Activated CD4-positive, alpha-beta memory T cell treated with anti-CD3 and anti-CD28 coated beads for 36 hours (primary cell): ENCODE measurements around the gene AP4B1. TPM values are rescaled to one million over a fixed set of nuclear protein-coding genes. Genes with fewer than 3 reads are reported as not detected.

Experiments used
- CTCF ChIA-PET: fragments of 350-600 bp; sonication (Branson Sonifier 250); formaldehyde crosslinking; loops from one replicate; lab custom pipeline; 2021; ENCODE audit warnings: antibody characterized with exemption, inconsistent platforms; lab: Charles Lee
- POLR2A ChIA-PET: fragments of 350-600 bp; sonication (Branson Sonifier 250); formaldehyde crosslinking; loops from one replicate; lab custom pipeline; 2021; ENCODE audit warnings: antibody characterized with exemption; lab: Charles Lee
- DNase-seq: peaks from one replicate; pipeline ENCODE4 v3.0.0-alpha.2; 2020
- H3K27ac Mint-ChIP-seq: one replicate; pipeline ENCODE4 v1.8.0; 2021; ENCODE audit warnings: mixed read lengths
- H3K27me3 Mint-ChIP-seq: one replicate; pipeline ENCODE4 v1.8.0; 2021; ENCODE audit warnings: mixed read lengths
- H3K36me3 Mint-ChIP-seq: one replicate; pipeline ENCODE4 v1.8.0; 2021; ENCODE audit warnings: mixed read lengths
- H3K4me1 Mint-ChIP-seq: one replicate; pipeline ENCODE4 v1.8.0; 2021; ENCODE audit warnings: low read depth, mixed read lengths
- H3K4me3 Mint-ChIP-seq: one replicate; pipeline ENCODE4 v1.8.0; 2021; ENCODE audit warnings: mild to moderate bottlenecking, mixed read lengths
- H3K9me3 Mint-ChIP-seq: one replicate; pipeline ENCODE4 v1.8.0; 2021; ENCODE audit warnings: mixed read lengths
- intact Hi-C: fragments of 100-400 bp; cut with micrococcal nuclease; formaldehyde crosslinking; loops from one replicate; pipeline ENCODE4 v1.15.1; 2023
- total RNA-seq, 2 experiments: library from RNA; stranded (reverse); gene quantifications; one replicate each; pipeline ENCODE4 v1.2.3, GENCODE V29; 2021

AP4B1 gene
- total RNA-seq, 2 experiments from 2014 or later, result 41.4 to 42.2 TPM

- peak overlapping the region; percentile 94 for H3K4me3 Mint-ChIP-seq
- DNase-seq, result no peak
- H3K4me1 Mint-ChIP-seq, result peaks cover 64% of the 10 kb centered on the region
- peaks cover 21% of the 10 kb centered on the region for H3K36me3 Mint-ChIP-seq
- ChIA-PET CTCF (interaction anchor here (1.1 to 4.5 kb wide), 7 partner anchors 9 to 351 kb away, joined by 3 to 54 read pairs (median 10); partner anchors contain the start of genes AP4B1 and DCLRE1B), POLR2A (interaction anchor here (1.0 to 4.1 kb wide), 14 partner anchors 9 to 1314 kb away, joined by 3 to 137 read pairs (median 6); partner anchors contain the start of genes AP4B1, DCLRE1B and RSBN1)
- H3K9me3 Mint-ChIP-seq, result no peaks in the 10 kb centered on the region
- no peaks in the 10 kb centered on the region for H3K27me3 Mint-ChIP-seq
- H3K27ac Mint-ChIP-seq, result peak overlapping the region; percentile 98
- intact Hi-C loops, result loop anchor here (2.0 to 10.0 kb wide), 6 partner anchors 15 to 823 kb away; partner anchors contain the start of genes CSDE1, MAGI3, OLFML3 and PHTF1
Observed at GRCh38 chr1:113931451-113931851, 26.9 kb upstream of the AP4B1 start.

GRCh38 chr1:113930499-113931161 is 26.0 kb upstream of the AP4B1 start:
- POLR2A ChIA-PET, result interaction anchor here (0.7 to 4.1 kb wide), 20 partner anchors 10 to 1313 kb away, joined by 3 to 137 read pairs (median 6); partner anchors contain the start of genes AP4B1, DCLRE1B, LRIG2 and RSBN1
- Mint-ChIP-seq H3K4me3 (peak overlapping the region; percentile 94), H3K4me1 (peaks cover 57% of the 10 kb centered on the region), H3K27ac (peak overlapping the region; percentile 98), H3K9me3 (no peaks in the 10 kb centered on the region), H3K36me3 (peaks cover 20% of the 10 kb centered on the region), H3K27me3 (no peaks in the 10 kb centered on the region)
- CTCF ChIA-PET, result interaction anchor here (0.8 to 4.5 kb wide), 12 partner anchors 10 to 858 kb away, joined by 3 to 54 read pairs (median 8); partner anchors contain the start of genes AP4B1, DCLRE1B and LRIG2
- intact Hi-C loops, result loop anchor here (1.0 to 10.0 kb wide), 10 partner anchors 10 to 974 kb away; partner anchors contain the start of genes CSDE1, MAGI3, OLFML3 and PHTF1
- peak; percentile 89 for DNase-seq

GRCh38 chr1:113929750-113930498 is 25.3 kb upstream of the AP4B1 start:
- H3K4me3 Mint-ChIP-seq, result peak overlapping the region; percentile 94
- H3K27me3 Mint-ChIP-seq, result no peaks in the 10 kb centered on the region
- peaks cover 14% of the 10 kb centered on the region for H3K36me3 Mint-ChIP-seq
- H3K4me1 Mint-ChIP-seq, result peaks cover 49% of the 10 kb centered on the region
- no peaks in the 10 kb centered on the region for H3K9me3 Mint-ChIP-seq
- peak overlapping the region; percentile 98 for H3K27ac Mint-ChIP-seq
- POLR2A ChIA-PET, result interaction anchor here (1.0 to 4.1 kb wide), 20 partner anchors 11 to 1312 kb away, joined by 3 to 137 read pairs (median 6); partner anchors contain the start of genes AP4B1, DCLRE1B, LRIG2 and RSBN1
- intact Hi-C loops, result loop anchor here (1.0 to 10.0 kb wide), 12 partner anchors 10 to 974 kb away; partner anchors contain the start of genes CSDE1, DCLRE1B, MAGI3 and OLFML3
- CTCF ChIA-PET, result interaction anchor here (0.5 to 4.5 kb wide), 14 partner anchors 10 to 857 kb away, joined by 3 to 54 read pairs (median 6); partner anchors contain the start of genes AP4B1, DCLRE1B, LRIG2 and RSBN1
- peak; percentile 79 for DNase-seq

- Mint-ChIP-seq H3K27ac (peak within 1 kb of the TSS; percentile 99), H3K4me1 (peaks cover 46% of the 10 kb centered on the region), H3K4me3 (peak within 1 kb of the TSS; percentile 98), H3K27me3 (no peaks in the 10 kb centered on the region), H3K9me3 (no peaks in the 10 kb centered on the region), H3K36me3 (peaks cover 11% of the 10 kb centered on the region)
- POLR2A ChIA-PET, result interaction anchor here (1.0 to 4.1 kb wide), 15 partner anchors 11 to 171 kb away, joined by 3 to 137 read pairs (median 11); partner anchors contain the start of genes AP4B1, DCLRE1B and RSBN1
- CTCF ChIA-PET, result interaction anchor here (0.6 to 4.5 kb wide), 14 partner anchors 11 to 857 kb away, joined by 3 to 54 read pairs (median 4); partner anchors contain the start of genes AP4B1, DCLRE1B, LRIG2 and RSBN1
- peak; percentile 95 for DNase-seq
- intact Hi-C loops, result loop anchor here (1.0 kb wide), 2 partner anchors 24 to 117 kb away; partner anchors contain the start of genes DCLRE1B and RSBN1
Observed at GRCh38 chr1:113928941-113929749, 24.5 kb upstream of the AP4B1 start, which contains the start of gene HIPK1. Gene HIPK1, plus strand, starts transcription at chr1:113929324.

- Mint-ChIP-seq H3K36me3 (peaks cover 6% of the 10 kb centered on the region), H3K4me1 (peaks cover 38% of the 10 kb centered on the region), H3K27me3 (peaks cover under 1% of the 10 kb centered on the region), H3K4me3 (peak overlapping the region; percentile 98), H3K27ac (peak overlapping the region; percentile 99), H3K9me3 (no peaks in the 10 kb centered on the region)
- intact Hi-C loops, result no loop called here
- DNase-seq, result no peak
- CTCF ChIA-PET, result interaction anchor here (0.9 to 4.5 kb wide), 9 partner anchors 15 to 96 kb away, joined by 3 to 54 read pairs (median 3); partner anchors contain the start of genes AP4B1 and DCLRE1B
- POLR2A ChIA-PET, result interaction anchor here (1.0 to 4.1 kb wide), 12 partner anchors 10 to 116 kb away, joined by 3 to 137 read pairs (median 11); partner anchors contain the start of genes AP4B1, DCLRE1B and RSBN1
Observed at GRCh38 chr1:113928187-113928930, 23.8 kb upstream of the AP4B1 start.

GRCh38 chr1:113924473-113924872 is 19.9 kb upstream of the AP4B1 start:
- intact Hi-C loops, result no loop called here
- Mint-ChIP-seq H3K4me1 (peaks cover 14% of the 10 kb centered on the region), H3K36me3 (peaks cover 1% of the 10 kb centered on the region), H3K27ac (no peak overlapping the region), H3K4me3 (no peak overlapping the region), H3K9me3 (no peaks in the 10 kb centered on the region), H3K27me3 (peaks cover 3% of the 10 kb centered on the region)
- no peak for DNase-seq
- ChIA-PET POLR2A (no interaction called here), CTCF (interaction anchor here (0.8 kb wide), 2 partner anchors 23 to 583 kb away, joined by 3 to 4 read pairs; no protein-coding TSS in a partner anchor)

GRCh38 chr1:113922957-113923356 is 18.4 kb upstream of the AP4B1 start:
- Mint-ChIP-seq H3K27me3 (peaks cover 3% of the 10 kb centered on the region), H3K36me3 (no peaks in the 10 kb centered on the region), H3K4me3 (no peak overlapping the region), H3K9me3 (no peaks in the 10 kb centered on the region), H3K4me1 (peaks cover 10% of the 10 kb centered on the region), H3K27ac (no peak overlapping the region)
- DNase-seq, result no peak
- POLR2A ChIA-PET, result no interaction called here
- intact Hi-C loops, result no loop called here
- CTCF ChIA-PET, result interaction anchor here (1.3 kb wide), 1 partner anchor 13 kb away, joined by 3 read pairs; no protein-coding TSS in a partner anchor

GRCh38 chr1:113918243-113918642 is 13.6 kb upstream of the AP4B1 start:
- H3K4me1 Mint-ChIP-seq, result peaks cover 6% of the 10 kb centered on the region
- no peak overlapping the region for H3K4me3 Mint-ChIP-seq
- H3K27ac Mint-ChIP-seq, result no peak overlapping the region
- H3K9me3 Mint-ChIP-seq, result no peaks in the 10 kb centered on the region
- intact Hi-C loops, result no loop called here
- H3K27me3 Mint-ChIP-seq, result peaks cover 2% of the 10 kb centered on the region
- DNase-seq, result no peak
- H3K36me3 Mint-ChIP-seq, result no peaks in the 10 kb centered on the region
- ChIA-PET CTCF (no interaction called here), POLR2A (interaction anchor here (1.8 kb wide), 1 partner anchor 11 kb away, joined by 5 read pairs; the partner anchor contains the start of gene HIPK1)

GRCh38 chr1:113917400-113918082 is 12.9 kb upstream of the AP4B1 start:
- POLR2A ChIA-PET, result interaction anchor here (0.6 to 1.8 kb wide), 2 partner anchors 12 to 42 kb away, joined by 3 to 5 read pairs; partner anchors contain the start of gene HIPK1
- Mint-ChIP-seq H3K36me3 (no peaks in the 10 kb centered on the region), H3K4me3 (no peak overlapping the region), H3K27ac (no peak overlapping the region), H3K9me3 (no peaks in the 10 kb centered on the region), H3K27me3 (no peaks in the 10 kb centered on the region), H3K4me1 (peaks cover 7% of the 10 kb centered on the region)
- no peak for DNase-seq
- intact Hi-C loops, result no loop called here
- CTCF ChIA-PET, result no interaction called here
